Activated naive CD4-positive, alpha-beta T cell treated with anti-CD3 and anti-CD28 coated beads, Interleukin-2, amount 10 ng/mL, durations not matched to agents 7 days and 5 days (primary cell): ENCODE measurements around the gene WAPL.

Experiments
- CTCF ChIA-PET: fragments of 350-600 bp; sonication (Branson Sonifier 250); formaldehyde crosslinking; loops from one replicate; lab custom pipeline; 2021; ENCODE audit warnings: antibody characterized with exemption; lab: Charles Lee
- DNase-seq: peaks from one replicate; pipeline ENCODE4 v3.0.0-alpha.2; 2020
- H3K27ac Mint-ChIP-seq: one replicate; pipeline ENCODE4 v1.8.0; 2021; ENCODE audit warnings: mild to moderate bottlenecking, moderate library complexity, mixed read lengths
- H3K27me3 Mint-ChIP-seq: one replicate; pipeline ENCODE4 v1.8.0; 2021; ENCODE audit warnings: mild to moderate bottlenecking, mixed read lengths
- H3K36me3 Mint-ChIP-seq: one replicate; pipeline ENCODE4 v1.8.0; 2021; ENCODE audit warnings: mixed read lengths
- H3K4me1 Mint-ChIP-seq: one replicate; pipeline ENCODE4 v1.8.0; 2021; ENCODE audit warnings: mixed read lengths
- H3K4me3 Mint-ChIP-seq: one replicate; pipeline ENCODE4 v1.8.0; 2021; ENCODE audit warnings: mild to moderate bottlenecking, moderate library complexity, mixed read lengths
- H3K9me3 Mint-ChIP-seq: one replicate; pipeline ENCODE4 v1.8.0; 2021; ENCODE audit warnings: mixed read lengths

WAPL gene

GRCh38 chr10:86401588-86402282, 119.9 kb downstream of the WAPL start:
- DNase-seq, result peak; percentile 40
- Mint-ChIP-seq H3K9me3 (no peaks in the 10 kb centered on the region), H3K27me3 (peaks cover 37% of the 10 kb centered on the region), H3K36me3 (no peaks in the 10 kb centered on the region), H3K4me3 (peak overlapping the region; percentile 85), H3K4me1 (peaks cover 18% of the 10 kb centered on the region), H3K27ac (peak overlapping the region; percentile 65)
- CTCF ChIA-PET, result interaction anchor here (1.5 to 2.8 kb wide), 3 partner anchors 9 to 123 kb away, joined by 3 to 32 read pairs (median 8); no protein-coding TSS in a partner anchor

GRCh38 chr10:86400705-86401587, 120.6 kb downstream of the WAPL start:
- Mint-ChIP-seq H3K9me3 (no peaks in the 10 kb centered on the region), H3K27ac (peak overlapping the region; percentile 91), H3K4me1 (peaks cover 18% of the 10 kb centered on the region), H3K4me3 (peak overlapping the region; percentile 85), H3K27me3 (peaks cover 37% of the 10 kb centered on the region), H3K36me3 (no peaks in the 10 kb centered on the region)
- DNase-seq, result peak; percentile 74
- CTCF ChIA-PET, result interaction anchor here (0.7 to 3.4 kb wide), 16 partner anchors 10 to 189 kb away, joined by 3 to 60 read pairs (median 4); partner anchors contain the start of gene WAPL

GRCh38 chr10:86399879-86400704, 121.5 kb downstream of the WAPL start:
- H3K4me3 Mint-ChIP-seq, result peak overlapping the region; percentile 85
- H3K9me3 Mint-ChIP-seq, result no peaks in the 10 kb centered on the region
- CTCF ChIA-PET, result interaction anchor here (0.6 to 3.4 kb wide), 31 partner anchors 11 to 243 kb away, joined by 3 to 60 read pairs (median 4); partner anchors contain the start of gene WAPL
- peaks cover 18% of the 10 kb centered on the region for H3K4me1 Mint-ChIP-seq
- DNase-seq, result peak; percentile 97
- H3K36me3 Mint-ChIP-seq, result no peaks in the 10 kb centered on the region
- H3K27ac Mint-ChIP-seq, result peak overlapping the region; percentile 91
- peaks cover 40% of the 10 kb centered on the region for H3K27me3 Mint-ChIP-seq

GRCh38 chr10:86399514-86399878, 122.1 kb downstream of the WAPL start:
- DNase-seq, result no peak
- H3K27ac Mint-ChIP-seq, result peak overlapping the region; percentile 91
- CTCF ChIA-PET, result interaction anchor here (0.6 to 3.4 kb wide), 19 partner anchors 11 to 195 kb away, joined by 3 to 60 read pairs (median 4); no protein-coding TSS in a partner anchor
- H3K27me3 Mint-ChIP-seq, result peaks cover 46% of the 10 kb centered on the region
- H3K36me3 Mint-ChIP-seq, result no peaks in the 10 kb centered on the region
- peaks cover 18% of the 10 kb centered on the region for H3K4me1 Mint-ChIP-seq
- peak overlapping the region; percentile 85 for H3K4me3 Mint-ChIP-seq
- no peaks in the 10 kb centered on the region for H3K9me3 Mint-ChIP-seq

- DNase-seq, result no peak
These were observed 124.5 kb downstream of the WAPL start for GRCh38 chr10:86397120-86397519.

DNA sequence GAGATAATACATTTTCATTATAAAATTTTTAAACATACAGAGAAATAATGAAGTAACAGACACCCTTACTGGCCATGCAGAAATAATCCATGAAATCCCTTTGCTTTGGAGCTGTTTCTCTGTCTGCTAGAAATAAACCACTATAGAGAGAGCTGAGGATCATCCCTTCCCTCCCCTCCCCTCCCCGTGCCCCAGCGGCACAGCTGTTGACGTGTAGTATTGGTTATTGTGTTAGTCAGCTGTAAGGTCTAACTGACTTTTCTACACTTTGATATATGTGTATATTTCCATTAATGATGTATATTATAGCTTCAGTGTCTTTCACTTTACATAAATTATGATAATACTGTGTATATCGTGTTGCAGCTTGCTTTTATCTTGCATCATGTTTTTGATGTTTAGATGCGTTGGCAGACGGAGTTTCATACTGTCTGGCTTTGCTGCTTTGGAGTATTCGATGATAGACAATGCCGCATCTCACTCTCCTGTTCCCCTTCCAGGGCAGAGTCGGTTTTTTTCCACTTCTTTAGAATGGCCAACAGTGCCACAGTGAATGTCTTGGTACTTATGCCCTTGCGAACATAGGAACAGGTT, 127.6 kb downstream of the WAPL start:
- Mint-ChIP-seq H3K4me3 (no peak overlapping the region), H3K9me3 (no peaks in the 10 kb centered on the region), H3K4me1 (peaks cover 3% of the 10 kb centered on the region), H3K27me3 (peaks cover 65% of the 10 kb centered on the region), H3K36me3 (no peaks in the 10 kb centered on the region), H3K27ac (no peak overlapping the region)
- no peak for DNase-seq
- CTCF ChIA-PET, result interaction anchor here (1.0 to 1.7 kb wide), 2 partner anchors 190 to 191 kb away, joined by 3 to 7 read pairs; no protein-coding TSS in a partner anchor

More at GRCh38 chr10:86397120-86397519, 124.5 kb downstream of the WAPL start:
- CTCF ChIA-PET, result interaction anchor here (1.5 to 1.6 kb wide), 2 partner anchors 15 to 188 kb away, joined by 5 to 6 read pairs; no protein-coding TSS in a partner anchor
- Mint-ChIP-seq H3K4me3 (no peak overlapping the region), H3K36me3 (no peaks in the 10 kb centered on the region), H3K9me3 (no peaks in the 10 kb centered on the region), H3K27me3 (peaks cover 50% of the 10 kb centered on the region), H3K27ac (no peak overlapping the region), H3K4me1 (peaks cover 11% of the 10 kb centered on the region)

- Mint-ChIP-seq H3K36me3 (no peaks in the 10 kb centered on the region), H3K27me3 (peaks cover 68% of the 10 kb centered on the region), H3K4me1 (peaks cover 3% of the 10 kb centered on the region), H3K27ac (no peak overlapping the region), H3K9me3 (no peaks in the 10 kb centered on the region), H3K4me3 (no peak overlapping the region)
- no peak for DNase-seq
- CTCF ChIA-PET, result interaction anchor here (1.0 to 1.7 kb wide), 2 partner anchors 191 to 192 kb away, joined by 3 to 7 read pairs; no protein-coding TSS in a partner anchor
These were observed 128.2 kb downstream of the WAPL start for GRCh38 chr10:86393362-86393761.

DNA sequence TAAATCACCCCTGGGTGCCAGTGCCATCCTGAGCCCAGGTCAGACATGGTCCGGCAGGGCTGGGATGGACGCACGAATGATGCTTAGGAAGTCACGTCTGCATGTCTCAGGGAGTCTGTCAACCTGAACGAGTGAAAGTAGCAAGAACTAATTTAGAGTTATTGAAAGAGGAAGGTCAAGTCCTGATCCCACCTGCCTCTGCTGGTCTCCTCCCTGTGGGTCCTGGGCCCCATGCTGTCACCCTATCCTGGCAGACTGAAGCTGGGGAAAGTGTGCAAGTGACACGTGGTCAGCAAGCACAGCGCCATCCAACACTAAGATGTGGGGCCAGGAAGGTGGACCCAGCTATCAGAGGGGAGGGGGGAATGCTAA, 128.9 kb downstream of the WAPL start:
- H3K27me3 Mint-ChIP-seq, result peaks cover 75% of the 10 kb centered on the region
- CTCF ChIA-PET, result no interaction called here

GRCh38 chr10:86391986-86392722, 129.4 kb downstream of the WAPL start:
- CTCF ChIA-PET, result no interaction called here
- no peaks in the 10 kb centered on the region for H3K36me3 Mint-ChIP-seq
- DNase-seq, result no peak
- H3K4me3 Mint-ChIP-seq, result no peak overlapping the region
- H3K27ac Mint-ChIP-seq, result no peak overlapping the region
- peaks cover 75% of the 10 kb centered on the region for H3K27me3 Mint-ChIP-seq
- H3K9me3 Mint-ChIP-seq, result no peaks in the 10 kb centered on the region
- peaks cover 3% of the 10 kb centered on the region for H3K4me1 Mint-ChIP-seq

More for the DNA sequence above, 128.9 kb downstream of the WAPL start:
- no peak overlapping the region for H3K27ac Mint-ChIP-seq
- no peaks in the 10 kb centered on the region for H3K9me3 Mint-ChIP-seq
- H3K4me1 Mint-ChIP-seq, result peaks cover 3% of the 10 kb centered on the region
- DNase-seq, result no peak
- no peak overlapping the region for H3K4me3 Mint-ChIP-seq
- H3K36me3 Mint-ChIP-seq, result no peaks in the 10 kb centered on the region

- CTCF ChIA-PET, result interaction anchor here (1.1 kb wide), 1 partner anchor 194 kb away, joined by 3 read pairs; no protein-coding TSS in a partner anchor
- no peaks in the 10 kb centered on the region for H3K36me3 Mint-ChIP-seq
- peaks cover 75% of the 10 kb centered on the region for H3K27me3 Mint-ChIP-seq
- H3K27ac Mint-ChIP-seq, result no peak overlapping the region
- H3K4me3 Mint-ChIP-seq, result no peak overlapping the region
- no peak for DNase-seq
- H3K9me3 Mint-ChIP-seq, result no peaks in the 10 kb centered on the region
- peaks cover 3% of the 10 kb centered on the region for H3K4me1 Mint-ChIP-seq
These were observed 130.3 kb downstream of the WAPL start for GRCh38 chr10:86391236-86391840.

- Mint-ChIP-seq H3K4me1 (peaks cover 3% of the 10 kb centered on the region), H3K27ac (no peak overlapping the region), H3K36me3 (no peaks in the 10 kb centered on the region), H3K9me3 (no peaks in the 10 kb centered on the region), H3K27me3 (peaks cover 80% of the 10 kb centered on the region), H3K4me3 (no peak overlapping the region)
- no peak for DNase-seq
- CTCF ChIA-PET, result interaction anchor here (1.1 to 2.9 kb wide), 3 partner anchors 9 to 194 kb away, joined by 3 to 17 read pairs (median 3); no protein-coding TSS in a partner anchor
These were observed 131.1 kb downstream of the WAPL start for GRCh38 chr10:86390337-86391120.
